GM21447 (cell line): ENCODE results near the gene SEMA6A.

ENCODE experiments used
- ATAC-seq: cut with Tn5 transposase; IDR thresholded peaks from one replicate; pipeline ENCODE4 v1.9.1; 2021; ENCODE audit not compliant: unreplicated experiment

SEMA6A gene

GRCh38 chr5:116574367-116575325, at the start of gene SEMA6A:
Gene SEMA6A (minus strand): TSS chr5:116574823. CDS start chr5:116504944, 69,879 bp downstream.
- ATAC-seq, result peak; percentile 39

GRCh38 chr5:116622375-116623050, 47.9 kb upstream of the SEMA6A start:
- ATAC-seq, result no peak

GRCh38 chr5:116621599-116621998, 47.0 kb upstream of the SEMA6A start:
- no peak for ATAC-seq

GRCh38 chr5:116616876-116617275, 42.3 kb upstream of the SEMA6A start:
- ATAC-seq, result no peak

- ATAC-seq, result no peak
These were observed 39.9 kb upstream of the SEMA6A start for GRCh38 chr5:116614603-116614920.

- peak; percentile 29 for ATAC-seq
These were observed 38.8 kb upstream of the SEMA6A start for GRCh38 chr5:116613445-116613844.

- no peak for ATAC-seq
These were observed 37.8 kb upstream of the SEMA6A start for GRCh38 chr5:116612431-116612830.

GRCh38 chr5:116605310-116606070, 30.9 kb upstream of the SEMA6A start:
- no peak for ATAC-seq

- no peak for ATAC-seq
These were observed 30.2 kb upstream of the SEMA6A start for GRCh38 chr5:116604805-116605204.

GRCh38 chr5:116600876-116601275, 26.3 kb upstream of the SEMA6A start:
- ATAC-seq, result no peak

- no peak for ATAC-seq
These were observed 24.3 kb upstream of the SEMA6A start for GRCh38 chr5:116598911-116599310.

GRCh38 chr5:116595498-116595897, 20.9 kb upstream of the SEMA6A start:
- no peak for ATAC-seq

- no peak for ATAC-seq
These were observed 18.7 kb upstream of the SEMA6A start for GRCh38 chr5:116593340-116593739.

- ATAC-seq, result no peak
These were observed 10.6 kb upstream of the SEMA6A start for GRCh38 chr5:116585227-116585626.

GRCh38 chr5:116583862-116584222, 9.2 kb upstream of the SEMA6A start:
- no peak for ATAC-seq

GRCh38 chr5:116583085-116583861, 8.7 kb upstream of the SEMA6A start:
- peak; percentile 72 for ATAC-seq

- no peak for ATAC-seq
These were observed 7.3 kb upstream of the SEMA6A start for GRCh38 chr5:116581910-116582309.

GRCh38 chr5:116579144-116579543, 4.5 kb upstream of the SEMA6A start:
- no peak for ATAC-seq

GRCh38 chr5:116578676-116579075, 4.1 kb upstream of the SEMA6A start:
- no peak for ATAC-seq

GRCh38 chr5:116577064-116577788, 2.6 kb upstream of the SEMA6A start:
- ATAC-seq, result peak; percentile 62
